Breast epithelium (tissue), 4 donors: Measurements from ENCODE around the gene CROCC2. TPM values are rescaled to one million over a fixed set of nuclear protein-coding genes. Genes with fewer than 3 reads are reported as not detected.
A peak's percentile ranks its signal among the peaks of the same experiment; 100 is the strongest.

Source experiments
- DNase-seq, 2 donors: peaks; one replicate each; pipeline ENCODE4 v3.0.0-alpha.2; 2019; ENCODE audit warnings: low spot score in 2 of 2
- H3K27ac ChIP-seq, 2 donors: fragments of 200-600 bp; sonication (generic) in 1 of 2; one replicate each; pipeline ENCODE4 v1.5.1; 2016 to 2019; ENCODE audit warnings: mild to moderate bottlenecking in 1 of 2
- H3K27me3 ChIP-seq, 2 donors: fragments of 200-600 bp; sonication (generic) in 1 of 2; one replicate each; pipeline versions ENCODE4 v1.5.1 to v1.6.0; 2017 to 2019; ENCODE audit warnings: control low read depth in 1 of 2, mild to moderate bottlenecking in 1 of 2
- H3K36me3 ChIP-seq: fragments of 200-600 bp; one replicate; pipeline ENCODE4 v1.5.1; 2019
- H3K4me1 ChIP-seq, 2 donors: fragments of 200-600 bp; sonication (generic); one replicate each; pipeline ENCODE4 v1.5.1; 2016 to 2019; ENCODE audit warnings: control low read depth in 1 of 2
- H3K4me3 ChIP-seq, 3 donors: fragments of 200-600 bp; sonication (generic); 1 replicate in 2 of 3; 2 replicates in 1 of 3; pipeline ENCODE4 v1.5.1; 2016 to 2019; ENCODE audit warnings: mild to moderate bottlenecking in 3 of 3, moderate library complexity in 2 of 3
- H3K9me3 ChIP-seq, 2 donors: fragments of 200-600 bp; sonication (generic) in 1 of 2; one replicate each; pipeline ENCODE4 v1.5.1; 2016 to 2019; ENCODE audit warnings: control low read depth in 1 of 2
- CTCF ChIP-seq, 3 donors: fragments of 450-650 bp; IDR thresholded peaks; one replicate each; pipeline ENCODE4 v1.5.1; 2016 to 2017; ENCODE audit warnings: antibody characterized with exemption in 3 of 3, mild to moderate bottlenecking in 3 of 3, moderate library complexity in 3 of 3
- POLR2A ChIP-seq: fragments of 450-650 bp; IDR thresholded peaks from one replicate; pipeline ENCODE4 v1.6.1; 2016; ENCODE audit warnings: antibody characterized with exemption, mild to moderate bottlenecking, moderate library complexity
- POLR2AphosphoS5 ChIP-seq, 3 donors: sonication (generic); formaldehyde crosslinking; IDR thresholded peaks; one replicate each; pipeline ENCODE4 v1.6.1; 2017; ENCODE audit warnings: antibody characterized with exemption in 3 of 3
- intact Hi-C: fragments of 100-400 bp; cut with DNase I; formaldehyde crosslinking; loops from one replicate; pipeline ENCODE4 v1.15.1; 2023; ENCODE audit warnings: low total_unique reads
- total RNA-seq, 3 donors: library from RNA; depleted of rRNA; stranded (reverse); fragments of >200 nt; gene quantifications; one replicate each; pipeline ENCODE4 v1.1.0, GENCODE V29; 2016

The CROCC2 gene
- total RNA-seq, 3 donors from 2014 or later: 0.33 TPM; not detected in 2

GRCh38 chr2:240981280-240981679 lies 75.1 kb downstream of the CROCC2 start:
- H3K27me3 ChIP-seq: no peaks in the 10 kb centered on the region
- H3K27ac ChIP-seq: peak overlapping the region in 1 of 2 donors; percentile 52
- no peaks in the 10 kb centered on the region for H3K9me3 ChIP-seq
- intact Hi-C loops: no loop called here
- no peaks in the 10 kb centered on the region for H3K4me1 ChIP-seq
- no peak overlapping the region for H3K4me3 ChIP-seq
- H3K36me3 ChIP-seq: no peaks in the 10 kb centered on the region
- DNase-seq: no peak
- TF ChIP-seq CTCF (IDR thresholded peaks at IDR 0.05) (no peak), POLR2A (no peak), POLR2AphosphoS5 (IDR thresholded peaks at IDR 0.05) (no peak)

- TF ChIP-seq CTCF (IDR thresholded peaks at IDR 0.05) (no peak), POLR2AphosphoS5 (IDR thresholded peaks at IDR 0.05) (no peak), POLR2A (no peak)
- intact Hi-C loops: no loop called here
- Histone ChIP-seq H3K36me3 (no peaks in the 10 kb centered on the region), H3K4me3 (no peak overlapping the region), H3K9me3 (no peaks in the 10 kb centered on the region), H3K27ac (no peak overlapping the region), H3K27me3 (no peaks in the 10 kb centered on the region), H3K4me1 (no peaks in the 10 kb centered on the region)
- DNase-seq: no peak
These were observed 76.0 kb downstream of the CROCC2 start for GRCh38 chr2:240981871-240982800.

- Histone ChIP-seq H3K4me3 (no peak overlapping the region), H3K9me3 (no peaks in the 10 kb centered on the region), H3K4me1 (peaks cover 0 to 7% of the 10 kb centered on the region in 2 donors), H3K27ac (no peak overlapping the region), H3K27me3 (no peaks in the 10 kb centered on the region), H3K36me3 (no peaks in the 10 kb centered on the region)
- intact Hi-C loops: no loop called here
- DNase-seq: no peak
- TF ChIP-seq POLR2AphosphoS5 (IDR thresholded peaks at IDR 0.05) (no peak), CTCF (IDR thresholded peaks at IDR 0.05) (no peak), POLR2A (no peak)
These were observed 76.7 kb downstream of the CROCC2 start for GRCh38 chr2:240982821-240983281.

GRCh38 chr2:240983361-240983995 lies 77.3 kb downstream of the CROCC2 start:
- intact Hi-C loops: no loop called here
- Histone ChIP-seq H3K27ac (peak overlapping the region in 1 of 2 donors; percentile 9), H3K4me3 (peak overlapping the region in 1 of 3 donors; percentile 37), H3K4me1 (peaks cover 0 to 10% of the 10 kb centered on the region in 2 donors), H3K27me3 (no peaks in the 10 kb centered on the region), H3K36me3 (no peaks in the 10 kb centered on the region), H3K9me3 (peaks cover 3 to 6% of the 10 kb centered on the region in 2 donors)
- no peak for TF ChIP-seq POLR2A
- TF ChIP-seq CTCF (IDR thresholded peaks at IDR 0.05): peak in 1 of 3 donors; percentile 31
- DNase-seq: no peak
